Bronchial epithelial cell (primary cell): Measurements from ENCODE around the gene PRPF18. TPM values are rescaled to one million over a fixed set of nuclear protein-coding genes. Genes with fewer than 3 reads are reported as not detected.
"Not testable (repeated sequence)": the region's sequence is repeated elsewhere in the genome, so short reads cannot be mapped to it uniquely, and the experiment has no call there.

Source experiments
- DNase-seq: peaks from one replicate; pipeline ENCODE4 v3.0.0-alpha.2; 2010; ENCODE audit warnings: low read depth
- FAIRE-seq: peaks from 2 replicates; lab custom pipeline; 2011; peaks lifted over from hg19 to GRCh38; lab: Jason Lieb, UNC
- H3K27me3 ChIP-seq: 2 replicates; pipeline ENCODE4 v1.5.1; 2011; ENCODE audit warnings: low read length; ENCODE audit not compliant: control insufficient read depth, insufficient read depth
- H3K36me3 ChIP-seq: 2 replicates; pipeline ENCODE4 v1.5.1; 2011; ENCODE audit warnings: low read length; ENCODE audit not compliant: control insufficient read depth, insufficient read depth
- H3K4me3 ChIP-seq: 2 replicates; pipeline ENCODE4 v1.5.1; 2011; ENCODE audit warnings: mild to moderate bottlenecking, low read depth, low read length, control low read depth
- CTCF ChIP-seq: IDR thresholded peaks from 2 replicates; pipeline ENCODE4 v1.5.1; 2011; ENCODE audit warnings: mild to moderate bottlenecking, moderate library complexity, low read length, control low read depth, inconsistent platforms; ENCODE audit not compliant: insufficient read depth, severe bottlenecking
- total RNA-seq: library from RNA; depleted of rRNA; stranded (reverse); fragments of >200 nt; gene quantifications from 2 replicates; pipeline ENCODE4 v1.2.1, GENCODE V29; 2014

The PRPF18 gene
- total RNA-seq, result 41.9 and 52.4 TPM in 2 replicates

- TF ChIP-seq CTCF, result peak; percentile 98
- H3K27me3 ChIP-seq, result no peaks in the 10 kb centered on the region
- H3K4me3 ChIP-seq, result peak within 1 kb of the TSS; percentile 59
- FAIRE-seq, result peak; percentile 7
- peak; percentile 75 for DNase-seq
- H3K36me3 ChIP-seq, result peaks cover 1% of the 10 kb centered on the region
Measured at GRCh38 chr10:13586676-13587355, at the start of gene PRPF18. Gene PRPF18, plus strand, starts transcription at chr10:13586965. Its CDS starts 122 bp downstream, at chr10:13587087.

- not testable (repeated sequence) for FAIRE-seq, DNase-seq, H3K4me3 ChIP-seq, H3K27me3 ChIP-seq, H3K36me3 ChIP-seq
Measured at GRCh38 chr10:13537985-13538384, 48.8 kb upstream of the PRPF18 start.

GRCh38 chr10:13542533-13542932 is 44.2 kb upstream of the PRPF18 start:
- FAIRE-seq, result no peak

GRCh38 chr10:13550802-13551201 is 36.0 kb upstream of the PRPF18 start:
- no peaks in the 10 kb centered on the region for H3K36me3 ChIP-seq
- no peak for TF ChIP-seq CTCF
- FAIRE-seq, result no peak
- no peaks in the 10 kb centered on the region for H3K27me3 ChIP-seq
- DNase-seq, result no peak
- no peak overlapping the region for H3K4me3 ChIP-seq

More at GRCh38 chr10:13542533-13542932, 44.2 kb upstream of the PRPF18 start:
- Histone ChIP-seq H3K4me3 (no peak overlapping the region), H3K27me3 (no peaks in the 10 kb centered on the region), H3K36me3 (no peaks in the 10 kb centered on the region)
- no peak for DNase-seq
- no peak for TF ChIP-seq CTCF

- FAIRE-seq (no peak), DNase-seq (no peak)
- Histone ChIP-seq H3K36me3 (no peaks in the 10 kb centered on the region), H3K27me3 (no peaks in the 10 kb centered on the region), H3K4me3 (no peak overlapping the region)
- TF ChIP-seq CTCF, result no peak
Measured at GRCh38 chr10:13555884-13556510, 30.8 kb upstream of the PRPF18 start.

GRCh38 chr10:13559124-13559700 is 27.6 kb upstream of the PRPF18 start:
- Histone ChIP-seq H3K27me3 (no peaks in the 10 kb centered on the region), H3K36me3 (no peaks in the 10 kb centered on the region), H3K4me3 (no peak overlapping the region)
- FAIRE-seq (no peak), DNase-seq (peak; percentile 5)
- TF ChIP-seq CTCF, result no peak
